T47D (cell line): ENCODE results near the gene U2SURP.
A peak's percentile ranks its signal among the peaks of the same experiment; 100 is the strongest.
"Not testable (repeated sequence)": the region's sequence is repeated elsewhere in the genome, so short reads cannot be mapped to it uniquely, and the experiment has no call there.

Experiments used
- DNase-seq, 2 experiments: peaks; one replicate each; pipeline versions ENCODE4 v3.0.0 to v3.0.0-alpha.2; 2011 to 2012; ENCODE audit warnings: low read depth in 1 of 2, low spot score in 1 of 2
- JUND ChIP-seq: IDR thresholded peaks from 2 replicates; pipeline ENCODE4 v1.6.1; 2012; ENCODE audit warnings: low read depth
- in situ Hi-C: cut with HindIII; loops from 2 replicates; pipeline ENCODE4 v1.10.0; 2016; ENCODE audit warnings: low sequenced_read_pairs, low pct_unique_long_range_greater_than_20kb

Gene U2SURP

GRCh38 chr3:143002727-143003126 is 1.4 kb downstream of the U2SURP start:
- DNase-seq = no peak
- TF ChIP-seq JUND = no peak
- in situ Hi-C loops = no loop called here

GRCh38 chr3:143004823-143005222 is 3.5 kb downstream of the U2SURP start:
- no peak for TF ChIP-seq JUND
- in situ Hi-C loops = no loop called here
- DNase-seq = no peak

- no peak for DNase-seq
- no peak for TF ChIP-seq JUND
- in situ Hi-C loops = no loop called here
Measured at GRCh38 chr3:143010024-143010423, 8.7 kb downstream of the U2SURP start.

GRCh38 chr3:143011705-143012104 is 10.3 kb downstream of the U2SURP start:
- DNase-seq = no peak
- TF ChIP-seq JUND = no peak
- in situ Hi-C loops = no loop called here

- TF ChIP-seq JUND = no peak
Measured at GRCh38 chr3:143014921-143015320, 13.6 kb downstream of the U2SURP start.

GRCh38 chr3:143016321-143016972 is 15.1 kb downstream of the U2SURP start:
- in situ Hi-C loops = no loop called here
- DNase-seq = peak in 1 of 2 experiments; percentile 30
- TF ChIP-seq JUND = no peak

More at GRCh38 chr3:143014921-143015320, 13.6 kb downstream of the U2SURP start:
- in situ Hi-C loops = no loop called here
- no peak for DNase-seq

- in situ Hi-C loops = no loop called here
- DNase-seq = no peak
- no peak for TF ChIP-seq JUND
Measured at GRCh38 chr3:143024351-143024960, 23.1 kb downstream of the U2SURP start.

- no peak for TF ChIP-seq JUND
- in situ Hi-C loops = no loop called here
- DNase-seq = no peak
Measured at GRCh38 chr3:143031327-143031726, 30.0 kb downstream of the U2SURP start.

- DNase-seq, in situ Hi-C loops: not testable (repeated sequence)
Measured at GRCh38 chr3:143031796-143032387, 30.5 kb downstream of the U2SURP start.

GRCh38 chr3:143035466-143036211 is 34.3 kb downstream of the U2SURP start:
- no peak for TF ChIP-seq JUND
- in situ Hi-C loops = no loop called here
- no peak for DNase-seq

GRCh38 chr3:143036557-143036956 is 35.2 kb downstream of the U2SURP start:
- in situ Hi-C loops = no loop called here
- TF ChIP-seq JUND = no peak

GRCh38 chr3:143037867-143038266 is 36.5 kb downstream of the U2SURP start:
- DNase-seq = no peak
- in situ Hi-C loops = no loop called here
- no peak for TF ChIP-seq JUND

More at GRCh38 chr3:143036557-143036956, 35.2 kb downstream of the U2SURP start:
- DNase-seq = no peak
